HG03565 (cell line): Measurements from ENCODE around the gene GARIN3.

Experiments used
- ATAC-seq: cut with Tn5 transposase; IDR thresholded peaks from one replicate; pipeline ENCODE4 v1.9.1; 2021; ENCODE audit warnings: mild to moderate bottlenecking, moderate library complexity; ENCODE audit not compliant: unreplicated experiment

Gene GARIN3

DNA sequence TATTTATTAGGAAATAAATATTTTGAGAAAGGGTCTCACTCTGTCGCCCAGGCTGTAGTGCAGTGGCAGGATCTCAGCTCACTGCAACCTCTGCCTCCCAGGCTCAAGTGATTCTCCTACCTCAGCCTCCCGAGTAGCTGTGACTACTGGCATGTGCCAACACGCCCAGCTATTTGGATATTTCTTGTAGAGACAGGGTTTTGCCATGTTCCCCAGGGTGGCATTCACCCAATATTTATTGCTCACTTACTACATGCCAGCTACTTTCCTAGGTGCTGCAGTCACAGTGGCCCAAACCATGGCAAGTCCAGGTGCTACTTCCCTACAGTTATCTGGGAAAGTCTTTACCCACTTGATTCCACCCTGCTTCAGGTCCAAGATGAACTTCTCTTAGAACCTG lies 15.1 kb downstream of the GARIN3 start:
- ATAC-seq = no peak

DNA sequence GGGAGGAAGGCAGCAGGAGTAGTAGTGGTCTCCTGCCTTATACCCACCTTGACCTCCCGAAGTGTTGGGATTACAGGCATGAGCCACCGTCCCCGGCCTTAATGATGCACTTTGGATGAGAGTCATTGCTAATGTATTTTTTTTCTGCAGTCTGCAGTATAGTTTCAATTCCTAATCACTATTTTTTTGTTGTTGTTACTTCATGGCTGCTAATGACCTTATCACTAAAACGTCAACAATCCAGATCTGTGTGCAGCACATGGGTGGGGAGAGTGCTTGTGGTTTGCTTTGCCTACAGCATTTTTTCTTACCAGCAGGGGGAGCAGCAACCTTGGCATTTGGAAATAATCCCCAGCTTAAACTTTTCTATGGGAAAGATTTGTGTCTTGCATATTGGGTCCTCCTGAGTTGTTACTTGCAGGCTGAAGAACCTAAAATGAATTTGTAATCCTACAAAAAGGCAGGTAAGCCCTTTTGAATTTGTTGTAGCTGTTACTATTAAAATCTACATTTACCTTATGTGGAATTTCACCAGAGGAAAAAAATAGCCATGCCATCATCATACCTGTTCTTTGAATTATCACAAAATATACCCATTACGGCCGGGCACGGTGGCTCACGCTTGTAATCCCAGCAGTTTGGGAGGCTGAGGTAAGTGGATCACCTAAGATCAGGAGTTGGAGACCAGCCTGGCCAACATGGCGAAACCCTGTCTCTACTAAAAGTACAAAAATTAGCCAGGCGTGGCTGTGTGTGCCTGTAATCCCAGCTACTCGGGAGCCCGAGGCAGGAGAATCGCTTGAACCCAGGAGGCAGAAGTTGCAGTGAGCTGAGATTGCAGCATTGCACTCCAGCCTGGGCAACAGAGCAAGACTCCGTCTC lies 17.1 kb downstream of the GARIN3 start:
- ATAC-seq = peak; percentile 48

DNA sequence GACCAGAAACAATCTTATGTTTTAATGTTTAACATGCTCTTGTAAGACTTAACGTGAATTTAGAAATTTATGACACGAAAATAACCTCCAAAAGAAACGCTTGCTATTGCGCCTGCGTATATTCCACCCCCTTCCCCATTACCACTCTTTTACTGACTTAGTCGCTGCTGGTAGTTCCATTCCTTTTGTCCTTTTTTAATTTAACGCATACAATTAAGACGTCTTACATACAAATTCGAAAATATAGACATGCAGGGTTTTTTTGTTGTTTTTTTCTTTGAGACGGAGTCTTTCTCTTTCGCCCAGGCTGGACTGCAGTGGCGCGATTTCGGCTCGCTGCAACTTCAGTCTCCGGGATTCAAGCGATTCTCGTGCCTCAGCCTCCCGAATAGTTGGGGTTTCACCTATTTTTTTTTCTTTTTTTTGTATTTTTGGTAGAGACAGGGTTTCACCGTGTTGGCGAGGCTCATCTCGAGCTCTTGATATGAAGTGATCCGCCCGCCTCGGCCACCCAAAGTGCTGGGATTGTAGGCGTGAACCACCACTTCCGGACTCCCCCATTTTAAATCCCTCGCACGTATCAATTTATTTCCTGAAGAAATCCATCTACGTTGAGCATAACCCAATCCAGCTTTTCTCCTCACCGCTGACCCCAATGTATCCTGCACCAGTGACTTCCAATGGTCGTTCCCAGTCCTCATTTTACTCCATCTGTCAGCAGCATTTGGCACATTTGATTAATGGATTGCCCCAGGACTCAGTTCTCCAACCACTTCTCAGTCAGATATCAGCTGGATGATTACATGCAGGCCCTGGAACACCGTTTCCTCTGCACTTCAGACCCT lies 22.7 kb downstream of the GARIN3 start:
- ATAC-seq = peak; percentile 23

DNA sequence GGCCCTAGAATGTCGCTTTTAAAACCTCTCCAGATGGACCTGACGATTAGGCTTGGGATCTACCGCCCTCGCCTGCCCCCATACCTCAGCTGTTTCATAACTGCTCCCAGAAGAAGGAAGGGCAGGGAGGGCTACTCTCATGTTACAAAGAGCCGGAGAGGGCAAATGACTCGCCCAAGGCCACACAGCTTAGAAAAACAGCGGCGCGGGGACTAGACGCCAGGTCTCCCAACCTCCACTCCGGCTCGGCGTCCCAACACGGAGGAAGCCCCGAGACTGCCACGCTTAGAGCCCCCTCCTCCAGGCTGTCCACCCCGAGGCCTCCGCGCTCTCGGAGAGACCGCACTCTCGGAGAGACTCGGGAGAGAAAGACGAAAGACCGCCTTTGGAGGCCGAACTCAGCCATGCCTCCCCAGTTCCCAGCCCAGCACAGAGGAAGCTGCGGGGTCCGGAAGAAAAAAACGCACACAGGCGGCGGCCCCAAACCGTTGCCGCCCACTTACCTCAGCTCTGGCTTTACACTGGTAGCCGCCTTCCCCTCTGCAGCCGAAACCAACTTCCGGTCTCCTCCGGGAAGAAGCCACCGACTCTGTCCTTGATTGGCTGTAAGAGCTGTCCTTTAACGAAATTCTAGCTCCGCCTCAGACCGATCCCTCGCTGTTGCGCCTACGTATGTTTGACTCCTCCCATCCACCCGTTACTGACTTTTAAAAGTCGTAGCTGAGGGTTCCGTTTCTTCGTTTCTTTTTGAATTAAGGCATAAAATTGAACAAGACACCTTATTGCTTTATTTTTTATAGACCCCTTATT lies 23.5 kb downstream of the GARIN3 start, which contains the start of gene MED7:
MED7 (minus strand) TSS at position 549 of the 810 bp plus-strand sequence. CDS start 3,434 bp downstream, outside the sequence.
- ATAC-seq = peak; percentile 99

DNA sequence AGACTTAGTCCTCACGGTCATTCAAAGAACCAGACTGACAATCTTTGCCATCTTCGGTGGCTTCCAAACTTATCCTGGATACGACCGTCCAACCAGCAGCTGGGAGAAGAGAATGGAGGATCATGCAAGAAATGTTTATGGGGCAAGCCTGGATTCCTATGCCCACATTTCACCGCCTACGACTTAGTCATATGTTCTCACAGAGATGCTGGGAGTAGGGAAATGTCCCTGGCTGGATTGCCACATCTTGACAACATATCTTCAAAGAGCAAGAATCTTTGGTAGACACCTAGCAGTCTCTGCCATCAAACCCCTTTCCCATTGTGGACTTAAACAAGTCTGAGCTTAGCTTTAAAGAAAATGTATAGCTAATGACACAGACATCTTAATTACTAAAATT lies 28.4 kb downstream of the GARIN3 start:
- ATAC-seq = no peak

DNA sequence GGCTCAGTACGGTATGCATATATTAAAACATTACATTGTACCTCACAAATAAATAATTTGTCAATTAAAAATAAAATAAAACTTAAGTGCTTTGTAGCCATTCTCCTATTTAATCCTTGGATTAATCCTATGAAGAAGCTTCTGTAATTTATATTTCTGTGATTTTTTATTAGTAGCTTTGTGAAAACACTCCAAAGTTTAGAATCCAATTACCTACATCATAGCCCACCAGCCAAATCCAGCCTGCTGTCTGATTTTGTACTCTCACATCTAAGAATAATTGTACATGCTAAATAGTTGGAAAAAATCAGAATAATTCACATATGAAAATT lies 33.8 kb downstream of the GARIN3 start:
- no peak for ATAC-seq

DNA sequence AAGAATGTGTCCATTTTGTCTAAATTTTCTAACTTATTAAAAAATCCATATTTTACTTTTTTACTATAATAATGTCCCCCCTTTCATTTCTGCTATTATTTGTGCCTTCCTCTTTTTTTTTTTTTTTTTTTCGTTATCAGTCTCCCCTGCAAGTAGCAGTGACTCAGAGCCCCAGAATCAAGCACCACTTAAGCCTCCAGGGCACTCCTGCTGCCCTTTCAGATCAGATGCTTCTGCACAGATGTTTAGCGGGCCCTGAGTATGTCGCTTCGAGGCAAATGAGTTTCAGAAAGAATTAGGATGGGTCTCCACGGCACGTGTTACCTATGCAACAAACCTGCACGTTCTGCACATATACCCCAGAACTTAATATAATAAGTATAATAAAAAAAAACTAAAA lies 35.1 kb downstream of the GARIN3 start:
- peak; percentile 39 for ATAC-seq

DNA sequence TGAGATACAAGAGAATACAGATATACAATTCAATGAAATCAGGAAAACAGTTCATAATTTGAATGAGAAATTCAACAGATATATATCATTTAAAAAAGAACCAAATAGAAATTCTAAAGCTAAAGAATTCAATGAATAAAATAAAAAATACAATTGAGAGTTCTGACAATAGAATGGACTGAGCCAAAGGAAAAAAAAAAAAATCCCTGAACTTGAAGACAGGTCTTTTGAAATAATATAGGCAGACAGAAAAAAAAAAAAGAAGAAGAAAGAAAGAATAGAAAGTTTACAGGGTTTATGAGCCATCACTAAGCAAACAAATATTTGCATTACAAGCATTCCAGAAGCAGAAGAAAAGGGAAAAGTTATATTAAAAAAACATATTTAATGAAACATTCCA lies 44.4 kb downstream of the GARIN3 start:
- no peak for ATAC-seq

DNA sequence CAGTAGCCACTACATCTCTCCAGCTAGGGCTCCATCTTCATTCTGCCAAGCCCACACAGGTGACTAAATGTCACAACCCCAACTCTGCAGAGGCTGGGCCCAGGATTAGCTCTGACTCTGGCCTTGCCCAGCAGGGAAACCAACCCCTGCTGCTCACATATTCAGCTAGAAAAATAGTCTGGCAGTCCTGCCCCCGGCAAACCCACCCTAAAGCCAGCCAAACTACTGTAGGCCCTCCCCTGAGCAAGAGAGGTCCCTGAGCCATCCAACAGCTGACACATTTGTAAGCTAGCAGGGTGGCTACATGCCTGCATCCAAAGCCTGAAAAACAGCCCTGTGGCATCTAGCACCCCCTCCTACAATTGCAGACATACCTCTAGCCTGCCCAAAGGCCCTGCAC lies 46.0 kb downstream of the GARIN3 start:
- no peak for ATAC-seq

DNA sequence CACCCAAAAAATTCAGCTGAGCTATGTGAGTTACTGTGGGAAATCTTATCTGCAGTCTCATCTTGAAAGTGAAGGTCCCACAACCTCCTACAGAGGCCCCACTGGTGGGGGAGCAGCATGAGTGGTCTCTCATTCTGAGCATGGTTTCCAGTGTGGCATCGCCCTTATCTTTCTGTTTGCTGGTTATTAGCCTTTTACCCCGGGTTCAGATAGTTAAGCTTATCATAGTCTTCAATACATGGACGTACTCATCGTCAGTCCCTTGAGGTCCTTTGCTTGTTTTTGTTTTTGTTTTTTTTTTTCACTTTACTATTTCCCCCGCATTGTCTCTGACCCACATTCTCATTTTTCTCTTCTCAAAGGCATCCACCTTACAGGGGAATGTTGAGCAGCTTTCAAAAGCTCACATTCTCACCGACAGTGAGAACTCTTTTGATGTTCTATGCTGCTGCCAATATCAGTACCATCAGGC lies 49.5 kb downstream of the GARIN3 start:
- peak; percentile 63 for ATAC-seq

DNA sequence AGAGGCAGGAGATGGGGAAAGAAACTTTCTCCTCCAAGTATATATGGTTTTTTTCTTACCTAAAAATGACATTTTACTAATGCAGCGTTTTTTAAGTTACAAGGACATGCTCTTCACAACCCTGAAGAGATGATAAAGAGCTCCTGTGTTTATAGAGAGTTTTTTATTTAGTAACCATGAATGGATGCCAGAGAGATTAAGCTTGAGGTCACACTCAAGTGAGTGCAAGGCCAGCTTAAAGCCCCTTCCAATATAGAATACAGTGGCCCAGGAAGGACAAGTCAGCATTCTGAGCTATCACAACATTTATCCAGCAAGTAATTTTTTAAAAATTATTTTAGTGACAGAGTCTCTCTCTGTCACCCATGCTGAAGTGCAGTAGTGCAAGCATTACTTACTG lies 50.6 kb downstream of the GARIN3 start:
- ATAC-seq = no peak

DNA sequence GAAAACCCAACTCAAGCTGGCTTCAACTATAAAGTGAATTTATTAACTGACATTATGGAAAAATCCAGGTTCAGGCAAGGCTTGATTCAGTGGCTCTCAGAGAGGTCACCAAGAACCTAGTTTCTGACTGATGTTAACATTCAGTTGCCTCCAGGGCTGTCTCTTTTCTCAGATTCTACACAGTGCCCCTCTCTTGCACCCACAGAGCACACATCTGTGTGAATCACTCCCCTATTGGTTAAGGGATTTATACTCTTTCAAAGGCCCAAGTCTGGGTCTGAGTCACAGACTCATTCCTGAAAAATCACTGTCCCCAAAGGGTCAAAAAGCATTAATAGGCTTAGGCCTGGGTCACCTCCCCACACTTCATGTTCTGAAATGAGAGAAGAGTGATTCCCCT lies 51.1 kb downstream of the GARIN3 start:
- peak; percentile 30 for ATAC-seq

DNA sequence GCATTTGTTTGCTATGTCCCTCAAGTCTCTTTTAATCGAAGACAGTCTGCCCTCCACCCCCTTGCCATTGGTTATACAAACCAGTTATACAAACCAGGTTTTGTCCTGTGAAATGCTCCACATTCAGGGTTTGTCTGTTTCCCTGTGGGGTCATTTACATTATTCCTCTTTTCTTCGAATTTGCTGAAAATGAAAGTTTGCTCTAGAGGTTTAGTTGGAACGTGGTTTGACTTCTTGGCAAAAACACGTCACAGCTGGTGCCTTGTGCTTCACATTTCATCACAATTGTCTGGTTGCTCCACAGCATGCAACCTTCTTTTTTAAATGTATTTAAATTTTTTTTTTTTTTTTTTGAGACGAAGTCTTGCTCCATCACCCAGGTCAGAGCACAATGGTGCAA lies 53.1 kb downstream of the GARIN3 start:
- no peak for ATAC-seq
